ENCODE measurements around the gene PTCH2.

The PTCH2 gene

GRCh38 chr1:44792736-44793502, 50.1 kb downstream of the PTCH2 start:
- no peaks in the 10 kb centered on the region for H3K9me3 ChIP-seq (ENCODE audit: severe bottlenecking)
- TF ChIP-seq CTCF (IDR thresholded peaks at IDR 0.05; ENCODE audit: low read depth, low read length) = no peak
- H3K36me3 ChIP-seq = no peaks in the 10 kb centered on the region
- H3K4me3 ChIP-seq (ENCODE audit: low read depth, low read length) = no peak overlapping the region
- H3K27ac ChIP-seq = peak overlapping the region; percentile 34
- H3K27me3 ChIP-seq (ENCODE audit: insufficient read depth, low read depth, severe bottlenecking) = no peaks in the 10 kb centered on the region
- peak; percentile 61 for DNase-seq

- Histone ChIP-seq H3K27ac (no peak overlapping the region), H3K4me3 (ENCODE audit: low read depth, low read length) (no peak overlapping the region), H3K9me3 (ENCODE audit: severe bottlenecking) (no peaks in the 10 kb centered on the region), H3K27me3 (ENCODE audit: insufficient read depth, low read depth, severe bottlenecking) (no peaks in the 10 kb centered on the region), H3K36me3 (no peaks in the 10 kb centered on the region)
- DNase-seq = no peak
- TF ChIP-seq CTCF (IDR thresholded peaks at IDR 0.05; ENCODE audit: low read depth, low read length) = no peak
These were observed 51.9 kb downstream of the PTCH2 start for GRCh38 chr1:44790968-44791801.

GRCh38 chr1:44788120-44788860, 54.8 kb downstream of the PTCH2 start, which contains the start of gene BEST4:
Gene BEST4 (minus strand): TSS chr1:44788170. CDS start chr1:44787705, 465 bp downstream.
- no peak within 1 kb of the TSS for H3K27ac ChIP-seq
- no peak within 1 kb of the TSS for H3K4me3 ChIP-seq (ENCODE audit: low read depth, low read length)
- no peak for DNase-seq
- no peaks in the 10 kb centered on the region for H3K27me3 ChIP-seq (ENCODE audit: insufficient read depth, low read depth, severe bottlenecking)
- no peak for TF ChIP-seq CTCF (IDR thresholded peaks at IDR 0.05; ENCODE audit: low read depth, low read length)
- no peaks in the 10 kb centered on the region for H3K9me3 ChIP-seq (ENCODE audit: severe bottlenecking)
- H3K36me3 ChIP-seq = no peaks in the 10 kb centered on the region

- Histone ChIP-seq H3K27me3 (ENCODE audit: insufficient read depth, low read depth, severe bottlenecking) (no peaks in the 10 kb centered on the region), H3K4me3 (ENCODE audit: low read depth, low read length) (no peak overlapping the region), H3K36me3 (no peaks in the 10 kb centered on the region), H3K9me3 (ENCODE audit: severe bottlenecking) (no peaks in the 10 kb centered on the region), H3K27ac (no peak overlapping the region)
- TF ChIP-seq CTCF (IDR thresholded peaks at IDR 0.05; ENCODE audit: low read depth, low read length) = no peak
- no peak for DNase-seq
These were observed 55.5 kb downstream of the PTCH2 start for GRCh38 chr1:44787506-44787905.

GRCh38 chr1:44786841-44787426, 56.1 kb downstream of the PTCH2 start:
- H3K27me3 ChIP-seq (ENCODE audit: insufficient read depth, low read depth, severe bottlenecking) = no peaks in the 10 kb centered on the region
- H3K9me3 ChIP-seq (ENCODE audit: severe bottlenecking) = no peaks in the 10 kb centered on the region
- H3K36me3 ChIP-seq = peaks cover under 1% of the 10 kb centered on the region; the same call in 1 of the 2 replicates
- no peak for TF ChIP-seq CTCF (IDR thresholded peaks at IDR 0.05; ENCODE audit: low read depth, low read length)
- DNase-seq = no peak
- H3K27ac ChIP-seq = no peak overlapping the region
- no peak overlapping the region for H3K4me3 ChIP-seq (ENCODE audit: low read depth, low read length)
